Measurements from ENCODE around the gene LRRN3. TPM values are rescaled to one million over a fixed set of nuclear protein-coding genes. Genes with fewer than 3 reads are reported as not detected.
A peak's percentile ranks its signal among the peaks of the same experiment; 100 is the strongest.

The LRRN3 gene
- total and polyA plus RNA-seq, 2 of the 4 experiments (the other 2 are of a cell fraction): 6.9 to 15.2 TPM

- no peak overlapping the region for H3K9ac ChIP-seq (ENCODE audit: low read depth, low read length)
- H2AFZ ChIP-seq (replicated peaks; ENCODE audit: low read length, poor library complexity): peak overlapping the region; percentile 16
- peak overlapping the region; percentile 7 for H3K14ac ChIP-seq (replicated peaks; ENCODE audit: low read depth, low read length)
- no TSS peak for BruUV-seq (replicated peaks)
- H3K4me1 ChIP-seq (ENCODE audit: control insufficient read depth, insufficient read depth, low read length): peaks cover 6% of the 10 kb centered on the region
- no peak overlapping the region for H3K23ac ChIP-seq (ENCODE audit: low read depth, low read length)
- TF ChIP-seq CHD1 (IDR thresholded peaks at IDR 0.05; ENCODE audit: low read depth, low read length) (no peak), RFX5 (IDR thresholded peaks at IDR 0.05; ENCODE audit: low read depth, low read length) (no peak), FOS (IDR thresholded peaks at IDR 0.05; ENCODE audit: low read depth, low read length) (no peak; the same call in 1 of the 2 replicates), SMC3 (IDR thresholded peaks at IDR 0.05; ENCODE audit: low read depth, low read length) (no peak), CEBPB (IDR thresholded peaks at IDR 0.05; ENCODE audit: low read depth, low read length) (no peak), MAZ (IDR thresholded peaks at IDR 0.05; ENCODE audit: borderline replicate concordance, low read depth, low read length) (no peak)
- H3K56ac ChIP-seq (ENCODE audit: extremely low read depth, insufficient read depth, low read length): no peak overlapping the region
- H3K4me2 ChIP-seq (ENCODE audit: low read depth, low read length): no peak overlapping the region; the same call in 1 of the 2 replicates
- H3K36me3 ChIP-seq (ENCODE audit: control insufficient read depth, insufficient read depth, low read length): no peaks in the 10 kb centered on the region
- H3K9me1 ChIP-seq (ENCODE audit: insufficient read depth, low read length): no peaks in the 10 kb centered on the region
- no peaks in the 10 kb centered on the region for H3K79me1 ChIP-seq (ENCODE audit: low read depth in 1 of 2, low read length in 2 of 2)
- peak overlapping the region; percentile 60; the same call in 1 of the 2 replicates for H2BK120ac ChIP-seq (ENCODE audit: low read depth, low read length)
- no peak overlapping the region for H3K27ac ChIP-seq (ENCODE audit: insufficient read depth, low read length)
- no peak overlapping the region for H2BK20ac ChIP-seq (ENCODE audit: low read depth, low read length)
- H3K4me3 ChIP-seq (ENCODE audit: insufficient read depth, low read depth, low read length): no peak overlapping the region
- no peak overlapping the region for H2AK9ac ChIP-seq (replicated peaks; ENCODE audit: low read depth, low read length, poor library complexity)
- H4K8ac ChIP-seq (ENCODE audit: low read depth in 2 of 2, low read length in 2 of 2): peak overlapping the region in 1 of 2 experiments; percentile 60; a peak in 1 of 4 replicates
- POLR2A ChIA-PET (ENCODE audit: unreplicated experiment): no interaction called here
- ATAC-seq (ENCODE audit: low read depth) (peak; percentile 40; the same call in 1 of the 2 replicates), DNase-seq (peak; percentile 74)
- peak overlapping the region; percentile 36 for H2BK5ac ChIP-seq (ENCODE audit: low read depth, low read length, poor library complexity, severe bottlenecking)
- H3K18ac ChIP-seq (ENCODE audit: low read depth, low read length): peak overlapping the region; percentile 49; the same call in 1 of the 2 replicates
- H4K20me1 ChIP-seq (ENCODE audit: insufficient read depth, low read length): no peaks in the 10 kb centered on the region
- H2AK5ac ChIP-seq (ENCODE audit: low read depth, low read length): peak overlapping the region; percentile 72; the same call in 1 of the 2 replicates
- dilution Hi-C loops (cut with HindIII; ENCODE audit: low sequenced_read_pairs, unreplicated experiment) (no loop called here), in situ Hi-C loops (cut with MboI; ENCODE audit: low sequenced_read_pairs) (no loop called here), intact Hi-C loops (cut with micrococcal nuclease) (no loop called here)
- peak overlapping the region; percentile 67 for H3K4ac ChIP-seq (ENCODE audit: low read depth, low read length)
- no peak overlapping the region for H4K91ac ChIP-seq (ENCODE audit: insufficient read depth, low read depth, low read length)
- H4K5ac ChIP-seq (ENCODE audit: low read depth, low read length): no peak overlapping the region
- no peak overlapping the region; the same call in 2 of the 3 replicates for H2BK15ac ChIP-seq (ENCODE audit: low read depth, low read length)
- CTCF ChIA-PET: interaction anchor here (1.0 kb wide), 1 partner anchor 149 kb away, joined by 4 read pairs; no protein-coding TSS in a partner anchor
- no peaks in the 10 kb centered on the region for H3K9me3 ChIP-seq (ENCODE audit: control insufficient read depth, insufficient read depth, low read length)
- no peaks in the 10 kb centered on the region for H3K27me3 ChIP-seq (ENCODE audit: control insufficient read depth, insufficient read depth, low read length)
Observed at GRCh38 chr7:111076205-111076604, 14.7 kb upstream of the LRRN3 start.
